Mesendoderm (in vitro differentiated cells): ENCODE results near the gene CUL9.

Experiments used
- DNase-seq: peaks from one replicate; pipeline ENCODE4 v3.0.0; 2013
- H2AK5ac ChIP-seq: 2 replicates; pipeline ENCODE4 v1.6.1; 2013; ENCODE audit warnings: low read length, inconsistent platforms
- H2BK120ac ChIP-seq: 2 replicates; pipeline ENCODE4 v1.6.1; 2013; ENCODE audit warnings: low read depth, mild to moderate bottlenecking, low read length, moderate library complexity, mixed read lengths
- H2BK15ac ChIP-seq: replicated peaks from 2 replicates; pipeline ENCODE4 v1.6.1; 2013; ENCODE audit warnings: low read depth, mild to moderate bottlenecking, moderate library complexity
- H2BK5ac ChIP-seq: 2 replicates; pipeline ENCODE4 v1.6.1; 2013; ENCODE audit warnings: low read length, inconsistent platforms
- H3K18ac ChIP-seq: 2 replicates; pipeline ENCODE4 v1.6.1; 2013; ENCODE audit warnings: mild to moderate bottlenecking, low read length, mixed read lengths
- H3K23ac ChIP-seq: one replicate; pipeline ENCODE4 v1.6.1; 2013; ENCODE audit warnings: low read length
- H3K27ac ChIP-seq: 2 replicates; pipeline ENCODE4 v1.5.1; 2013; ENCODE audit warnings: low read depth, mild to moderate bottlenecking, inconsistent platforms, low read length, moderate library complexity
- H3K27me3 ChIP-seq: 2 replicates; pipeline ENCODE4 v1.6.1; 2013; ENCODE audit warnings: low read length, control low read depth, mild to moderate bottlenecking, inconsistent platforms; ENCODE audit not compliant: insufficient read depth, poor library complexity
- H3K36me3 ChIP-seq: 2 replicates; pipeline ENCODE4 v1.6.1; 2013; ENCODE audit warnings: low read length, inconsistent platforms; ENCODE audit not compliant: control insufficient read depth, insufficient read depth
- H3K4ac ChIP-seq: one replicate; pipeline ENCODE4 v1.6.1; 2013; ENCODE audit warnings: low read depth, mild to moderate bottlenecking, low read length, moderate library complexity
- H3K4me1 ChIP-seq: 2 replicates; pipeline ENCODE4 v1.6.1; 2013; ENCODE audit warnings: low read depth, low read length, inconsistent platforms; ENCODE audit not compliant: control insufficient read depth
- H3K4me2 ChIP-seq: 2 replicates; pipeline ENCODE4 v1.6.1; 2013; ENCODE audit warnings: low read length
- H3K4me3 ChIP-seq: 2 replicates; pipeline ENCODE4 v1.5.1; 2013; ENCODE audit warnings: mild to moderate bottlenecking, low read length
- H3K56ac ChIP-seq: one replicate; pipeline ENCODE4 v1.6.1; 2013; ENCODE audit warnings: low read length
- H3K79me1 ChIP-seq: 2 replicates; pipeline ENCODE4 v1.6.1; 2013; ENCODE audit warnings: low read length, inconsistent platforms
- H3K79me2 ChIP-seq: 2 replicates; pipeline ENCODE4 v1.6.1; 2013; ENCODE audit warnings: mild to moderate bottlenecking, low read length; ENCODE audit not compliant: control insufficient read depth, insufficient read depth
- H3K9ac ChIP-seq: 2 replicates; pipeline ENCODE4 v1.6.1; 2013; ENCODE audit warnings: low read length, inconsistent platforms
- H4K5ac ChIP-seq: one replicate; pipeline ENCODE4 v1.6.1; 2013; ENCODE audit warnings: low read length
- H4K8ac ChIP-seq: one replicate; pipeline ENCODE4 v1.6.1; 2013; ENCODE audit warnings: low read depth, mild to moderate bottlenecking, control low read depth, low read length, moderate library complexity
- WGBS: extraction: QIAGEN DNeasy Blood & Tissue Kit; methylation state at CpG from one replicate; pipeline ENCODE4 v1.1.7; 2013; ENCODE audit warnings: low lambda C conversion rate, missing lambda C conversion rate; ENCODE audit not compliant: insufficient coverage; ENCODE audit errors: extremely low coverage; 5-methylcytosine and 5-hydroxymethylcytosine counted together

Gene CUL9

DNA sequence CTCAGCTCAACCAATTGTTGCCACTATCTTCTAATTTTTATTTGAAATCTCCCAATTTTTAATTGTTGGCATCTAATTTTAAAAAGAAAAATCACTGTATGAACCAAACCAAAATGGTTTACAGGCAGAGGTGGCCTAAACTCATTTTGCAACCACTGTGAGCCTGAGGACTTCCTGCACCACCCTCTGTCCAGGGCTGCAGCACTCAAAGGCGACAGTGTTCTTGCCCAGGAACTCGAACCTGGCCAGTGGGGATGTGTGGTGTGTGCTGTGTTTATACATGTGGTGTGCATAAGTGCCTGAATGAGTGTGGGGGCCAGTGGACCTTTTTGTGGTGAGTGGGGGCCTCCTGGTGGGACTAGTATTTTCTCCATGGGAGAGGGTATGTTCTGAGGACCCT is 91.7 kb downstream of the CUL9 start:
- no peak overlapping the region for H4K5ac ChIP-seq
- H3K56ac ChIP-seq, result no peak overlapping the region
- no peak overlapping the region for H3K4me2 ChIP-seq
- H3K4ac ChIP-seq, result no peak overlapping the region
- H3K27ac ChIP-seq, result no peak overlapping the region
- no peak overlapping the region for H2BK120ac ChIP-seq
- H2BK15ac ChIP-seq, result no peak overlapping the region
- no peak overlapping the region for H3K9ac ChIP-seq
- H4K8ac ChIP-seq, result no peak overlapping the region
- no peaks in the 10 kb centered on the region for H3K79me2 ChIP-seq
- no peak overlapping the region for H2AK5ac ChIP-seq
- no peaks in the 10 kb centered on the region for H3K36me3 ChIP-seq
- H3K79me1 ChIP-seq, result no peaks in the 10 kb centered on the region
- DNase-seq, result no peak
- H3K4me1 ChIP-seq, result peaks cover 4% of the 10 kb centered on the region
- WGBS, result no CpG with 5 or more reads among the region's 2 CpGs
- H3K18ac ChIP-seq, result no peak overlapping the region
- no peak overlapping the region for H2BK5ac ChIP-seq
- H3K4me3 ChIP-seq, result no peak overlapping the region
- H3K27me3 ChIP-seq, result peaks cover 11% of the 10 kb centered on the region
- H3K23ac ChIP-seq, result no peak overlapping the region
